Heart left ventricle (tissue), 16 donors: Measurements from ENCODE around the gene HGF. TPM values are rescaled to one million over a fixed set of nuclear protein-coding genes. Genes with fewer than 3 reads are reported as not detected.
"Not testable (repeated sequence)": the region's sequence is repeated elsewhere in the genome, so short reads cannot be mapped to it uniquely, and the experiment has no call there.

Source experiments
- ATAC-seq, 4 donors: fragments of 200-7000 bp; cut with Tn5 transposase; one replicate each; pipeline ENCODE4 v1.9.1; 2020 to 2022; ENCODE audit warnings: moderate library complexity in 4 of 4, mild to moderate bottlenecking in 3 of 4, moderate number of reproducible peaks in 1 of 4
- DNase-seq, 5 donors: peaks; one replicate each; pipeline ENCODE4 v3.0.0-alpha.2; 2020
- H3K27ac ChIP-seq, 12 donors: fragments of 200-600 bp; sonication (generic) in 4 of 12; one replicate each; pipeline versions ENCODE4 v1.5.0 to v1.8.0; 2016 to 2022; ENCODE audit warnings: mild to moderate bottlenecking in 2 of 12
- H3K27me3 ChIP-seq, 9 donors: fragments of 200-600 bp; sonication (generic) in 2 of 9; one replicate each; pipeline versions ENCODE4 v1.5.1 to v1.8.0; 2016 to 2022; ENCODE audit warnings: mild to moderate bottlenecking in 3 of 9
- H3K36me3 ChIP-seq, 9 donors: fragments of 200-600 bp; sonication (generic) in 2 of 9; one replicate each; pipeline versions ENCODE4 v1.5.0 to v1.8.0; 2018 to 2022; ENCODE audit warnings: mild to moderate bottlenecking in 2 of 9
- H3K4me1 ChIP-seq, 12 donors: fragments of 200-600 bp; sonication (generic) in 4 of 12; one replicate each; pipeline versions ENCODE4 v1.5.0 to v1.8.0; 2016 to 2022; ENCODE audit warnings: mild to moderate bottlenecking in 3 of 12
- H3K4me3 ChIP-seq, 12 donors: fragments of 200-600 bp; sonication (generic) in 4 of 12; one replicate each; pipeline versions ENCODE4 v1.5.0 to v1.8.0; 2017 to 2022; ENCODE audit warnings: mild to moderate bottlenecking in 9 of 12, moderate library complexity in 4 of 12
- H3K9me3 ChIP-seq, 12 donors: fragments of 200-600 bp; sonication (generic) in 4 of 12; one replicate each; pipeline versions ENCODE4 v1.5.0 to v1.8.0; 2016 to 2022; ENCODE audit warnings: mild to moderate bottlenecking in 1 of 12
- CTCF ChIP-seq, 12 donors: fragments of 200-600 bp; sonication (generic) in 4 of 12; IDR thresholded peaks; one replicate each; pipeline versions ENCODE4 v1.5.0 to v1.8.0; 2018 to 2022; ENCODE audit warnings: antibody characterized with exemption in 12 of 12, mild to moderate bottlenecking in 5 of 12
- POLR2A ChIP-seq, 2 donors: fragments of 450-650 bp; IDR thresholded peaks; one replicate each; pipeline ENCODE4 v1.6.1; 2017; ENCODE audit warnings: antibody characterized with exemption in 2 of 2, mild to moderate bottlenecking in 2 of 2, moderate library complexity in 2 of 2
- WGBS, 4 donors: extraction: QIAGEN DNeasy Blood & Tissue Kit in 2 of 4; methylation state at CpG; one replicate each; pipeline versions ENCODE4 v1.1.5 to v1.1.7; 2013 to 2018; 5-methylcytosine and 5-hydroxymethylcytosine counted together
- intact Hi-C, 10 donors: fragments of 100-400 bp; cut with DNase I; formaldehyde crosslinking; loops; one replicate each; pipeline versions ENCODE4 v1.11.1 to v1.14.2; 2022
- long read RNA-seq, 3 donors: library from polyadenylated mRNA; unstranded; transcript quantifications; one replicate each; pipeline ENCODE4 v2.0.0, GENCODE V29; 2020 to 2021
- polyA plus RNA-seq, 2 donors: library from polyadenylated mRNA; stranded (reverse); fragments of 200-250 nt; gene quantifications; one replicate each; pipeline ENCODE4 v1.2.3, GENCODE V29; 2013
- total RNA-seq, 9 donors: library from RNA; depleted of rRNA in 2 of 9; stranded (reverse); fragments of >200 nt in 2 of 9; fragmentation: NEBNext Ultra II Directional in 3 of 9; extraction: Animal tissue kit (Norgen Biotek cat#: 25700) in 3 of 9; gene quantifications; one replicate each; pipeline versions ENCODE4 v1.1.0 to v1.2.4, GENCODE V29; 2016 to 2023
- donor health status: ischemic (EF 13 %, LVEDD 7.1; RV severe dilation, severe dysfunction).
- donor health status: healthy with polysubstance abuse.
- donor health status: DM: no; HTN: yes; CAD: no.
- donor health status: DM: no; HTN: no; CAD: no.
- donor health status: ischemic (EF 25% LVEDD 6.9; RV normal size, moderate dysfunction).
- donor health status: ischemic (EF 25% LVEDD 5.7; RV mildly dilated, moderate dysfunction).
- donor health status: healthy.
- donor health status: DM: yes; HTN: yes; CAD: no.
- donor health status: ischemic (EF 35%, LVEDD 5.7; RV mildly dilated, moderate dysfunction).
- donor health status: nonischemic (EF 11% LVEDD 7.7; RV severe dilation, severe dysfunction).
- donor health status: DM: yes; HTN: yes; CAD: no.
- donor health status: PGD.
- donor health status: ischemic (EF 29% LVEDD 5.4; RV normal size, mild dysfunction).
- donor health status: nonischemic (EF 23%, LVEDD 6.1; RV moderate dilation, normal function).

HGF gene
- 10 to 100 TPM in 1 of 9 donors, 1 to 10 TPM in 8; 1.9 to 16.1 (median 3.4) TPM for total RNA-seq
- polyA plus RNA-seq = 1 to 10 TPM in 1 of 2 donors, under 1 TPM in 1; 0.42 to 1.4 TPM
- long read RNA-seq, donor 1 = 0 reads
- long read RNA-seq, donor 2, partial matches to known transcripts = 1 of 2 reads
- long read RNA-seq, donor 2, other reads (novel, unspliced or antisense) = 0 of 2 reads
- long read RNA-seq, donor 3, partial matches to known transcripts = 0 of 1 reads
- long read RNA-seq, donor 3, other reads (novel, unspliced or antisense) = 1 of 1 reads

- H3K4me1 ChIP-seq = peaks cover 0 to 27% (median 0%) of the 10 kb centered on the region in 12 donors
- no peaks in the 10 kb centered on the region for H3K9me3 ChIP-seq
- H3K4me3 ChIP-seq = peak within 1 kb of the TSS; percentile 12 to 67 (median 48)
- H3K27ac ChIP-seq = peak within 1 kb of the TSS; percentile 3 to 79 (median 48)
- ATAC-seq = peak; percentile 42 to 83 (median 82)
- no peaks in the 10 kb centered on the region for H3K27me3 ChIP-seq
- intact Hi-C loops = loop anchor here in 3 of 10 donors (5.0 to 10.0 kb wide), 2 partner anchors 268 to 275 kb away; no protein-coding TSS in a partner anchor
- DNase-seq = peak; percentile 55 to 81 (median 72)
- peak in 4 of 12 donors; percentile 23 to 44 (median 36) for TF ChIP-seq CTCF (IDR thresholded peaks at IDR 0.05)
- TF ChIP-seq POLR2A (IDR thresholded peaks at IDR 0.05) = no peak
- no peaks in the 10 kb centered on the region for H3K36me3 ChIP-seq
- WGBS, 4 donors = 21 to 29% (median 24%) methylated on average over 15 of the region's 15 CpGs
Measured at GRCh38 chr7:81769891-81770727, at the start of gene HGF. Gene HGF (minus strand): TSS chr7:81770047. CDS start chr7:81769971, 76 bp downstream.

- 32 to 71% (median 55%) methylated on average over 3 of the region's 3 CpGs for WGBS, 4 donors
- no peaks in the 10 kb centered on the region for H3K9me3 ChIP-seq
- H3K27me3 ChIP-seq = no peaks in the 10 kb centered on the region
- intact Hi-C loops = no loop called here
- H3K36me3 ChIP-seq = no peaks in the 10 kb centered on the region
- no peak for TF ChIP-seq CTCF (IDR thresholded peaks at IDR 0.05)
- no peak for TF ChIP-seq POLR2A (IDR thresholded peaks at IDR 0.05)
- no peak overlapping the region for H3K27ac ChIP-seq
- ATAC-seq (no peak), DNase-seq (no peak)
- H3K4me1 ChIP-seq = peaks cover 0 to 6% (median 0%) of the 10 kb centered on the region in 12 donors
- H3K4me3 ChIP-seq = no peak overlapping the region
Measured at GRCh38 chr7:81816312-81816711, 46.5 kb upstream of the HGF start.

- H3K36me3 ChIP-seq, intact Hi-C loops, DNase-seq, ATAC-seq, H3K27ac ChIP-seq, H3K9me3 ChIP-seq, H3K4me3 ChIP-seq, H3K27me3 ChIP-seq: not testable (repeated sequence)
- H3K4me1 ChIP-seq = peaks cover 0 to 14% (median 0%) of the 10 kb centered on the region in 12 donors
- WGBS, 4 donors = 63 to 92% (median 75%) methylated on average over 1 to 3 of the region's 3 CpGs
Measured at GRCh38 chr7:81812866-81813476, 43.1 kb upstream of the HGF start.

- no peak for ATAC-seq
- H3K4me3 ChIP-seq = no peak overlapping the region
- H3K9me3 ChIP-seq = peaks cover 0 to 5% (median 0%) of the 10 kb centered on the region in 12 donors
- 72 to 73% methylated on average over 5 of the region's 5 CpGs; no CpG with 5 or more reads in 2 of the 4 donors for WGBS, 4 donors
- H3K36me3 ChIP-seq = no peaks in the 10 kb centered on the region
- no peak for DNase-seq
- intact Hi-C loops = no loop called here
- H3K4me1 ChIP-seq = peaks cover 0 to 14% (median 0%) of the 10 kb centered on the region in 12 donors
- H3K27ac ChIP-seq = no peak overlapping the region
- TF ChIP-seq CTCF (IDR thresholded peaks at IDR 0.05) (no peak), POLR2A (IDR thresholded peaks at IDR 0.05) (no peak)
- no peaks in the 10 kb centered on the region for H3K27me3 ChIP-seq
Measured at GRCh38 chr7:81811956-81812865, 42.4 kb upstream of the HGF start.
